GM18873 (cell line): Measurements from ENCODE around the gene ARCN1.
"Not testable (repeated sequence)": the region's sequence is repeated elsewhere in the genome, so short reads cannot be mapped to it uniquely, and the experiment has no call there.

Source experiments
- ATAC-seq: cut with Tn5 transposase; IDR thresholded peaks from one replicate; pipeline ENCODE4 v1.9.1; 2021; ENCODE audit warnings: mild to moderate bottlenecking, moderate library complexity, moderate number of reproducible peaks; ENCODE audit not compliant: unreplicated experiment, low FRiP score

ARCN1 gene

DNA sequence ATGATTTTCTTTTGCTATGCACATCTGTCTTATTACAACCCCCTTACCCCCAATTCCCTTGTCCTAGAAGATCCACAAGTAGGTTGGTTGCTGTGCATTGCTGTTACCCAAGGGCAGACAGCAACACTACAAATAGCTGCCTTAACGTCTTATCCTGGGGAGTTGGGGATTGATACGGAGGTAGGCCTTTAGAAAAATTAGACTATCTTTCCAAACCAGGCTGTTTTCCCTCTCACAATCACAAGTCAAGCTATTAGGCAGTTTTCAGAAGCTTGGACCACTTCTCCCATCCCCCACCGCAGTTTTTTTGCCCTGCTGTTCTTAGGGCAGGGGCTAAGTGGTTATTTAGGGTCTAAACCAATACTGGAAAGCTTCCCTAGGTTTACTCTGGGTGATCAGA is 32.4 kb downstream of the ARCN1 start:
- no peak for ATAC-seq

DNA sequence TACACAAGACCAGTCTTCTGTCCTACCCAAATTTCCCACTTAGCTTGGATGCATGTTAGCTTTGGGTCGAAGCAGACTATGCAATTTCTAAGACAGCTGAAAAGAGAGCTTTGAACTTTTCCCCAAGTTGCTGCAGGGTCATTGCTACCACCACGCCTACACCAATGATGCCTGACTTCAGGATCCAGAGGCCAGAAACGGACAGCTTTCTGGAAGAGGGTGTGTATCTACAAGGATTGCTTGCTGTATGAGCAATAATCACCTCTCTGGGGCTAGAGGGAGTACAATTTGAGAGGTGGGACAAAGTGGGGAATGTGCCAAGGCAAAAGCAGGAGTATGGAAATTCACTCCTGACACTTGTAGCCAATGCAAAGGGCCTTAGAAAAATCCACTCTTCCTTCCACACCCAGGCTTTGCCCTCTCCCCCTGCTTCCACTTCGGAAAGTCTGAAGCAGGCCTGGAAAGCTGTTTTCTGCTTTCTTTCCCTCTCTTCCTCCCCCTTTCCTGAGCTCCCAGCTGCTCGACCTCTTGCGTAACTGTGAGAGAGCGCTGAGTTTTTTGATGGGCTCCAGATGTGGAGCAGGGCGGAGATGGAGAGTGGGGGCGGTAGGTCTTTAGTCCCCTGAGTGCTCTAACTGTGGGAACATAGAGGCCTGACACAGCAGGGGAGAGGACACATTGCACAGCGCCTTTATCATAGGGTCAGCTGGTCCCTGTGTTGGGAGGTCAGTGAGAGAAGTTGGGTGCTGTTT is 33.1 kb downstream of the ARCN1 start:
- no peak for ATAC-seq

DNA sequence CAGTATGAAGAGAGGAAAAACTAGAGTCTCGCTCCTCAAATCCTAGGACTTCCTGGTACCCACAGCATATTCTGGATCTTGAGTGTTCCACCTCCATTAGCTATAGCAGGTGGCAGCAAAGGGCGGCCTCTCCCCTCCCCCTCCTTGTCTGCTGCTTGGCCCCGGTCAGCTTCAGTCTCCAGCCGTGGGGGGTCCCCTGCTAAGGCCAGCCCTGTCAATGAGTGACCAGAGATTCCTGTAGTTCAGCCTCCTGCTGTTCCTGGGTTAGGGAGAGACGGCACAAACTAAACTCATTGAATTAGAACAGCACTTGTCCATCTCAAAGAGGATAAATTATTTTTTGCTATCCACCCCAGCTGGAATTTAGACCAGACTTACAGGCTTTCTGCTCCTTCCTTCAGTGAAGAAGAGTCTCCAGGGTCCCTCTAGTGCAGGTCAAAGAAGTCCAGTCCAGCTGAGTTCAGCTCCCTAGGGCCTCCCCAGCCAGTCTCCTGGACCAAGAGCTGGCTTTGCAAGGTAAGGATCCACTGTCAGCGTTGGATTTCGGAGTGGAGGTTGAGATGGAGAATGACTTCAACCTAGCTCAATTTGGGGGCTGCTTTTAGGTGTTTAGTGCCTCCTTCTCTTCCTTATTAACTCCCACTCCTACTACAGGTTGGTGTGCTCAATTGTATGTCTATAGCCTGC is 34.1 kb downstream of the ARCN1 start:
- no peak for ATAC-seq

DNA sequence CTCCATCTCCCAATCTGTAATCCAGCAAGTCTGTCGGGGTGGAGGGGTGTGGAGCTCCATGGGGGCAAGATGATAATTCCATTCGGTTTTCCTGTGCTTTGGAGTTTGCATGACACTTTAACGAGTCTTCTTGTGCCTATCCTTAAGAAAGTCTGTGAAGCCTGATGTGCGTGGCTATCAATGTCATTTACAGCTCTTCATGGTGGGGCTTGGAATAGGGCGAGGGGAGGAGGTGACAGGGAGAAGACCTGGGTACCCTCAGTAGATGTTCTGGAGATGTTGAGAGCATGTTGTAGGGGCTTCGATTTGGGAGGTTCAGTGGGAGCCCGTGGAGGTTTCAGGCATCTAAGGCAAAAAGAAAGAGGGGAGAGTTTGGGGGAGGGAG is 34.6 kb downstream of the ARCN1 start:
- no peak for ATAC-seq

DNA sequence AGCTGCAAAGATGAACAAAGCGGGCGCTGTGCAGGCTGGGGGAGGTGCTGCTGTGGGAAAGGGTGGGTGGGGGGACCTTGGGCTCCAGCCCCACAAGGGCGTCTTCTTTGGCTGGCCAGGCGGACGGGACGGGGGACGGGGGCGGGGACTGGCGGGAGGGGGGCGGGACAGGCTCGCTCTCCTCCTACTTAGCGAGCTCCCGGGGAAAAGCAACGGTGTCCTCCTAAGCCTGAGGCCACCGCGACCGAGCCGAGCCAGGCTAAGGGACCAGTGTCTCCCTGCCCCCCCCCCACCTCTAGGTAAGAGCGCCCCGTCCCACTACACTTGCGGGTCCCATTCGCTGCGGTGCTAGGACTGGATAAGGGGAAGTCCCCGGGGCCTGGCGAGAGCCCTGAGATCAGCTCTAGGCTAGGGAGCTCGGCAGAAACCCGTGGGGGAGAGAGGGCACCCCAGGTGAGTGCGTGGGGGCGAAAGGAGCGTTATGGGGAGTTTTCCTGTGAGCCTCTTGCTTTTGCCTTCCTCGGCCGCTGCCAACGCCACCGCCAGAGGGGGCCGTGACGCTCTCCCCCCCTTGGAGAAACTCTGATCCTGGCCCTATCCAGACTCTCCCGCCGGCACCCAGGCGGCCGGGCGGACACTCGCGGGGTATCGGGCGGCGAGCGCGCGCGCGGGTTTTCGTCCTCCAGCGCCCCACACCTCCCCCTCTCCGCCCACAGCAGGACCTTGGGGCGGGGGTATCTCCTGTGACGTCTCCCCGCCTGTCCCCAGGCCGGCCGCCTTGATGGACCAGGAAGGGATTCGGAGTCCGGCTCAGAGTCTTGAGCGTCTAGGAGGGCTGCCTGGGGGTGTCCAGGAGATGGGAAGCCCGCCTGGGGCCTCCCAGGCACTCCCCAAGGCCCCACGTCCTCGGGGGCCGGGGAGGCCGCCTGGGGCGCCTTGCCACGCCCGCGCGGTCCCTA is 35.5 kb downstream of the ARCN1 start, which contains the start of gene PHLDB1:
TSS of gene PHLDB1 (plus strand) at position 215 of the 959 bp plus-strand sequence. CDS start 6,222 bp downstream, outside the sequence.
- ATAC-seq, result no peak

DNA sequence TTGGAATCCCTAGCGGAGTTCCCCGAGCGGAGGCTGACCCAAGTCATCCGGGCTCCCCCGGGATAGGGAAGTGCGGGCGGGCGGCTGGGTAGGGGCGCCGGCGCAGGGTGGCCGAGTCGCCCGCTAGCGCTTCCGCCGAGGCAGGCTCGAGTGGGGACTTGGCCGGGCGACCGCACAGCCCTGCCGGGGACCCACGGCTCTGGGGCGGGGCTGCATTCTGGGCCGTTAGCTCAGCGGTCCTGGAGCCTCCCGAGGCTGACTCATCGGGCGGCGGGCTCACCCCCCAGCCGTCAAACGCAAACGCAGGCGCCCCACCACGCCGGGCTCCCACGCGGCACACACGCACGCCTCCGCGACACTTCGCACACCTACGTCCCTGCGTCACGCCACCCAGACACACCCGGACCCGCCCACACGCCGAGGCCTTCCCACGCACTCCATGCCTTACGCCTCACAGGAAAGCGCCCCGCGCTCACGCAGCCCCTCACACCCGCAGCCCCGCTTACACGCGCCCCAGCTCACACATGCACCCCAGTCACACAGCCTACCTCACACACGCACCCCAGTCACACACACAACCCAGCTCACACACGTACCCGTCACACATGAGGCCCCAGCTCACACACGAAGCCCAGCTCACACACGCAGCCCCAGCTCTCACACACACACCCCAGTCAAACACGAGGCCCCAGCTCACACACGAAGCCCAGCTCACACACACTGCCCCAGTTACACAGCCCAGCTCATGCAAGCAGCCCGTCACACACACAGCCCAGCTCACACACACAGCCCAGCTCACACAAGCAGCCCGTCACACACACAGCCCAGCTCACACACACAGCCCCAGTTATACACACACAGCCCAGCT is 36.4 kb downstream of the ARCN1 start:
- ATAC-seq, result no peak

DNA sequence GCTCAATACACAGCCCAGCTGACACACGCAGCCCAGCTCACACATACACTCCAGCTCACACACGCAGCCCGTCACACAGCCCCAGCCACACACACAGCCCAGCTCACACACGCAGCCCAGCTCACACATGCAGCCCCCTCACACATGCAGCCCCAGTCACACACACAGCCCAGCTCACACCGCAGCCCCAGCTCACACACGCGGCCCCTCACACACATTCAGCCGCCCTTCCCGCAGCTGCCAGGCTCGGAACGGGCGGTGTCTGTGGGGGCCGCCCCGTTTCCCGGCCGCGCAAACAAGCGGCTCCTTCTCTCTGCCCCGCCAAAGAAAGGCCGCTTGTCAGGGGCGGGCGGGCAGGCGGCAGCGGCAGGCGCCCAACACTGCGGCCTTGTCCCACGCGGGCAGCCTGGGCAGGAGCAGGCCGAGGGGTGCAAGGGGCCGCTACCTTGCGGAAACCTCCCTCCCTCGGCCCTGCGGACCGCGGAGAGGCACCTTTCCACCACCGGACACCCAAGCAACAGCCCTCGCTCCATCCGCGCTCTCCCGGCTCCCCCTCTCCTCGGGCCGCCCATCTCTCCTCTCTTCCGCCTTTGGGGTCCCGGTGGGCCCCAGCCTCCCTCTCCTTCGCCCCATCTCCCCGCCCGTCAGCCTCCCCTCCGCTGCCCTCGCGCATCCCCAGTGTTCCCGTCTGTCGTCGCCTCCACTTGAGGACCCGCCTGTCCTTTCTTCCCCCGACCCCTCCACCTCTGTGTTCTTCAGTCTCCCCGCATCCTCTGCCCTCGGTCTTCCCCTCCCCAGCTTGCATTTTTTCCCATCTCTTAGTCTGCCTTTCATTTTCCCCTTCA is 37.4 kb downstream of the ARCN1 start:
- no peak for ATAC-seq

DNA sequence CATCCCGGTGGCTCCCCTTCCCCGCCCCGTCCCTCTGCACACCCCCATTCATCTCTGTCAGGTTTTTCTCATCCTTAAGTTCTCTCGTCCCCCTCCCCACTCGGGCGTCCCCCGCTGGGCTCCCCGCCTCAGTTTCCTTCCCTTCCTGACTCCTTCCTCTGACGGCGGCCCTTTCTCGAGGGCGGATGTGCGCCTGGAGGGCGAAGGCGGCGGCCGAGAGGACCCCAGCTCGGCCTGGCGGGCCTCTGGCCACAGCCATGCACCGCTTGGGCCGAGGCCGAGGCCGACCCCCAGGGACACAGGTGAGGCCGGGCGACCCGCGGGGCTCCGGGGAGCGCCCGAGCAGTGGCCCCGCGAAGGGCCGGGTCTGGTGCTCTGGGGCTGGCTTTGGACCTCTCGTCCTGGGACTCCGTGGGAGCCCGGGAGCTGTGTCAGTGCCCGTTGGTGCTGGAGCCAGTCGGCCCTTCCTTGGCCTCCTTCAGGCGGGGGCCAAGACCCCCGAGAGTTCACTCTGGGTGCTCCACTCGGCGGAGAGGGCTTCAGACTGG is 38.1 kb downstream of the ARCN1 start:
- no peak for ATAC-seq

DNA sequence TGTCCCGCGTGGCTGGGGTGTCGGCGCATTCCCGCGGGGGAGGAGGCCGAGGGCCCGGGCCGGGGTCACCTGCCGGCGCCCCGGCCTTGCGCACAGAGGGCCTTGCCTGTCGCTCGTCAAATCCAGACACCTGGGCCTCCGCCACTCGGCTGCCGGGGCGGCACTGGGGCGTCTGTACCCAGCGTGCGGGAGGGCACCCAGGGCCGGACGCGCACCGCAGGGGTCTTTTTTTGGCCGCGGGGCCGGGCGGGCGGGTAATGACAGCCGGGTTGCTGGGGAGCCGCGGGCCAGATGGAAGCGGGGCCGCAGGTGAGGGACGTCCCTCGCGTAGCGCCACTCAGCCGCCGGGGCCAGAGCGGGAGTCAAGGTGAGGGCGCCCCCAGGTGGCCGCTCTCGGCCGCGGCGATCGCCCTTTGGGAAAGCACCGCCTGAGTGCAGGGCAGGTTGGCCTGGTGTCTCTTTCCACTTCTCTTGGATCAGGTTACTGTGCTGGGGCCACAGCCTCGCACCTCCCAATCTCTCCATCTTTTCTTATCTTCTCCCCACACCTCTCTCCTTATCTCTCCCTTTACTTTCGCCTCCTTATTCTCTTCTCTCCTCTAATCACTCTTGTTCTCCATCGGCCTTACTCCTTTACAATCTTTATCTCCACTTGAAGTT is 38.7 kb downstream of the ARCN1 start:
- no peak for ATAC-seq

DNA sequence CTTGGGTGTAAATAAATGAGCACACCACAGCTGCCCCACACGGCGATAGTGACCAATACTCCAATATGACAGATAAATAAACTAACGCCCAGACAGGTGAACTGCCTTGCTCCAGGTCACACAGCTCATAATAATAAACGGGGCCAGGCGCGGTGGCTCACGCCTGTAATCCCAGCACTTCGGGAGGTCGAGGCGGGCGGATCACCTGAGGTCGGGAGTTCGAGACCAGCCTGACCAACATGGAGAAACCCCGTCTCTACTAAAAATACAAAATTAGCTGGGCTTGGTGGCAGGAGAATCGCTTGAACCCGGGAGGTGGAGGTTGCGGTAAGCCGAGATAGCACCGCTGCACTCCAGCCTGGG is 39.2 kb downstream of the ARCN1 start:
- ATAC-seq, result not testable (repeated sequence)

DNA sequence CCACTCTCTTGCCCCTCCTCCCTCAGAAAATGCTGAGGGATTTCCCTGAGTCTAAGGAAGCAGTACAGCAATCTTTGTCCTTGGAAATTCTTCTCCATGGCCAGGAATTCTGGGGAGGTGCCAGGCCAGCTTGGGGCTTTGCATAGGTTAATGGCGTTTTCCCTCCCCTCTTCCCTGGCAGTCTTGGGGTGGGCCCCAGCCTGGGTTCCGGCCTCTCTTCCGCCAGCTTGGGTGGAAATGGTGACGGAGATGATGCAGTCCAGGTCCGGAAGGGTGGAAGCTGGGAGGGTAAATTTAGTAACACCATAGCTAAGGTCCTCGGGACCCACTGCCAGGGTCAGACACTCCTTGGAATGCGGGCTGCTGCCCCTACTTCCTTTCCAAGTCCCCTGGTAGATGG is 40.2 kb downstream of the ARCN1 start:
- no peak for ATAC-seq

DNA sequence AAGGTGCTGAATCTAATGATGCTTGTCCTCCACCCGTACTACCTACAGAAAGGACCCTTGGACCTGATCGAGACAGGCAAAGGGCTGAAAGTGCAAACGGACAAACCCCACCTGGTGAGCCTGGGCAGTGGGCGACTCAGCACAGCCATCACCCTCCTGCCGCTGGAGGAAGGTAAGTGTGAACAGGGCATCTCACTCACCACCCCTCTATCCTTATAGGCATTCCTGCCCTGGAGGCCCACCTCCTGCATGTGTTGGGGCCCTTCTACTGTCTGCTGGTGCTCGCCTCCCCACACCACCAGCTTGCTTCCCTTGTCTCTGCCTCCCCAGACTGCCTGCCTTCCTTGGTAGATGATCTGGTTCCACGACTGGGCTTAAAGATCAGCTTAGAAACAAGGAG is 42.3 kb downstream of the ARCN1 start:
- ATAC-seq, result no peak

DNA sequence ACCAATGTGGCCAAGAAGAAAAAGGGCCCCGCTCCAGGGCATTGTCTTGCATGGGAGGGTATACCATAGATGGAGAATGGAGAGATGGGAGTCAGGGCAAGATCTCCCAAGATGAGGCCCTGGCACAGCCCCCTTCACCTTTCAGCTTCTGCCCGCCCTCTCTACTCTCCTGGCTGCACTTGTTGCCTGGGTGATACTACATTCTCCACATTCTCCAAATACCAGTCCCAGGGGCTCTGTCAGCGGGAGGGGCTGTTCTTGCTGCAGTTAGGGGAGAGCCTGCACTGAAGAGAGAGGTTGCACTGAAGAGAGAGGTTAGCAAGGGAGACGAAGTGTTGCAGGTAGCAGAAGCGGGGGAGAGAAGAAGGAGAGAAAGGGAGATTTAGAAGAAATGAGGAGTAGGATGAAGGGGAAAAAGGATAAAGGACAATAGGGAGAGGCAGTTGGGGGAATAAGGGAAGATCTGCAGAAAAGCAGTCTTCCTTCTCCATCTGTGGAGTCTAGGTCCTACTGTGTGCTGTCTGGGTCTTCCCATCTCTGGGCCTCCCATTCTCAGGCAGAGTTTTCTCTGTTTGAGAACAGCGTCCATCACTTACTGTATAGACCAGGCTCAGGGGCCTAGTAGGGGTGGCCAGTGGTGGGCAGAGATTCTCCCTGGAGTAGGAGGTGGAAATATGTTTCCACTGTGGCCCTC is 43.2 kb downstream of the ARCN1 start:
- ATAC-seq, result no peak

DNA sequence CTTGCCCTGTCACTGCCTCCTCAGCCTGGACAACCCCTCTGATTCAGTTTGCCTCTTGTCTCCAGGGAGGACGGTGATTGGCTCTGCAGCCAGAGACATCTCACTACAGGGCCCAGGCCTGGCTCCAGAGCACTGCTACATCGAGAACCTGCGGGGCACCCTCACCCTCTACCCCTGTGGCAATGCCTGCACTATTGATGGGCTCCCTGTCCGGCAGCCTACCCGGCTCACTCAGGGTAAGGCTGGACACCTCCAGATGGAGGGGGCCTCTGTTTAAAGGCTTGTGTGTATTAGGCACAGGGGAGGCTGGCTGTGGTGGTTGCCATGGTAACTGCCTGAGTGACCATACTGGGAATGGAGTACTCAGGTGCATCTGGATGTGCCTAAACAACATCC is 43.8 kb downstream of the ARCN1 start:
- no peak for ATAC-seq

DNA sequence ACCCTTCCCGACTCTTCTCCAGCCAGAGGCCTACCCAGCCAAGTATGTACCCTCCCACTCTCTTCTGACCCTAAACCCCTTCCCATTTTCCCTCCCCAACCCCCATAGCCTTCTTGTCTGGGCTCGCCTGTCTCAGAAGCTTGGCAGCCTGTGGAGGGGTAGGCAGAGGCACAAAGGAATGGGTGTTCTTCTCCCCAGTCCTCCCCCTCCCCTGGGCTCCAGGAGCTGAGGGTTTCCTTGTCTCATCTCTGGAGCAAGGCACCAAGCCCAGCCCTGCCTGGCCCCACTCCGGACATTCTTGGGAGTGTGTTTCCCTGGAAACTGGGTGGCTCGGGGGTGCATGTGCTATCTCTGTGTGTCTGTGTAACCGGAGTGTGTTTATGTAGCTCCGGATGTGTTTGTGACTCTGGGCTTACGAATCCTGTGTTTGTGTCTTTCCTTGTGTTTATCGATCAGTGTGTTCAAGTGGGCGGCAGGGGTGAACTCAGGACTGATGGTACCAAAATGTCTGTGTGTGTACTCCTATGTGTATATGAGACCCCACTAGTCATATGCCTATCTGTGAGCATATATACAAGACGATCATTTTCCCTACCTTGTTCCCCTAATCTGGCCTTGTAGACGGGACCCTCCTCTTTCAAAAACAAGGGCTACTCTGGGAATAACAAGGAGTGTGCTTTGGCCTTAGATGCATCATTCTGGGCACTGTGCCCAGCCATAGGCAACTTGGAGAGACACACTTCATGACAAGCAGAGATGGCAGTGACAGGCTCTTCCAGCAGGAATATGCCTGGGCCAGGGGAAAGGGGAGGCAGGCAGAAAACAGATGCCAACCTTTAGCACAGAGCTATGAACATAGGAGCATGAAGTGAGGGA is 46.1 kb downstream of the ARCN1 start:
- no peak for ATAC-seq

DNA sequence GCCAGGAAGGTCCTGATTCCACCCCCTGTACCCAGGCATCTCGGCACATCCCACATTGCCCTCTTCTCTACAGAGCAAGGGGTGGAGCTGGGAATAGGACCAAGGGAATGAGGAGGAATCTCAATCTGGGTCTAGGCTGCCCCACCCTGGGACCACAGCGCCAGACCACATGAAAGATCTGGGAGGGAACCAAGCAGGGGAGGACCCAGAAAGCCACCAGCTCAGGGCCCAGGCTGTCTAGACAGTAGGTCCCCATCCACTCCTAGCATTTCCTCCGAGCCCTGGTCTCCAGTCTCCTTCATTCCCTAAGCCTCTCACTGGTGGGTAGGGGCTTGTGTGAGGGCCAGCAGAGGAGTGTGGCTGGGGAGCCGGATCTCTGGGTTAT is 46.8 kb downstream of the ARCN1 start:
- ATAC-seq, result no peak
